BJ (cell line): Measurements from ENCODE around the gene SELENOO. TPM values are rescaled to one million over a fixed set of nuclear protein-coding genes. Genes with fewer than 3 reads are reported as not detected.

Source experiments
- CTCF ChIA-PET: fragments of 350-600 bp; formaldehyde crosslinking; extraction: SDS; loops from one replicate; lab custom pipeline; 2021; ENCODE audit warnings: antibody characterized with exemption, inconsistent platforms; lab: Yijun Ruan, JAX
- POLR2A ChIA-PET: fragments of 300-600 bp; sonication (Branson Sonifier 250); formaldehyde crosslinking; extraction: SDS; loops from one replicate; lab custom pipeline; 2021; ENCODE audit warnings: antibody characterized with exemption; lab: Charles Lee
- DNase-seq: peaks from one replicate; pipeline ENCODE4 v3.0.0-alpha.2; 2011; ENCODE audit warnings: low read depth
- H3K27me3 ChIP-seq: 2 replicates; pipeline ENCODE4 v1.6.0; 2011; ENCODE audit warnings: low read length; ENCODE audit not compliant: control insufficient read depth, insufficient read depth
- H3K36me3 ChIP-seq: 2 replicates; pipeline ENCODE4 v1.5.1; 2011; ENCODE audit warnings: low read length; ENCODE audit not compliant: control insufficient read depth, insufficient read depth
- H3K4me3 ChIP-seq: 2 replicates; pipeline ENCODE4 v1.5.1; 2011; ENCODE audit warnings: low read depth, mild to moderate bottlenecking, control low read depth, low read length
- polyA plus RNA-seq: library from polyadenylated mRNA; depleted of rRNA; stranded (reverse); fragments of >200 nt; gene quantifications from 2 replicates; pipeline ENCODE4 v1.2.3, GENCODE V29; 2011
- TF ChIP-seq, protein P1 (sequence below): IDR thresholded peaks from 2 replicates; pipeline ENCODE4 v1.5.1; 2011; ENCODE audit warnings: low read depth, mild to moderate bottlenecking, control low read depth, inconsistent platforms, low read length, moderate library complexity; ENCODE audit not compliant: insufficient read depth

The SELENOO gene
- polyA plus RNA-seq, 1 experiment, result 16.7 TPM

DNA sequence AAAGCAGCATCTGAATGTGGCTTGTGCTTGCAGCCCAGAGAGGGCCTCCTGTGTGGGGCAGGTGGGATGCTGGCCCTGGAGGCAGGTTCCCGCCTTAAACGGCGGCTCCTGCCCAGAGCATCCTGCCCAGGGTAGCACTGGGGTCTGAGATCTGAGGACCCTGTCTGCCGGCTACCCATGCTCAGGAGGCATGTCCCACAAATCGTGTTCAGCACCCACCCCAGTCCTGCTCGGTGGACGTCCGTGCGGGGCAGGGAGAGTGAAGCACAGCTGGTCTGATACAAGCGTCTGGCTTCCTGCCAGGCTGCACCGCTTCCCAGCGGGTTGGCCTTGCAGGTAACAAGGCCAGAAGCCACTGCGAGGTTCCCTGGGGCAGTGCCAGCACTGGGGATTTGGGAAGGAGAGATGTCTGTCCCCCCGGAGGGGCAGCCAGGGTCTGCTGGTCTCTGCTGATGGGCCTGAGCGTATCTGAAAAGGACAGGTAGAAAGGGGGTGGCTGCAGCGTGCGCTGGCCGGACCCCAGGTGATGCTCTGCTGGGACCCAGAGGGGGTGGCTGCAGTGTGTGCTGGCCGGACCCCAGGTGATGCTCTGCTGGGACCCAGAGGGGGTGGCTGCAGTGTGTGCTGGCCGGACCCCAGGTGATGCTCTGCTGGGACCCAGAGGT lies 11.5 kb upstream of the SELENOO start:
- Histone ChIP-seq H3K4me3 (no peak overlapping the region), H3K27me3 (no peaks in the 10 kb centered on the region), H3K36me3 (peaks cover 16% of the 10 kb centered on the region)
- POLR2A ChIA-PET, result no interaction called here
- TF ChIP-seq, protein P1, sequence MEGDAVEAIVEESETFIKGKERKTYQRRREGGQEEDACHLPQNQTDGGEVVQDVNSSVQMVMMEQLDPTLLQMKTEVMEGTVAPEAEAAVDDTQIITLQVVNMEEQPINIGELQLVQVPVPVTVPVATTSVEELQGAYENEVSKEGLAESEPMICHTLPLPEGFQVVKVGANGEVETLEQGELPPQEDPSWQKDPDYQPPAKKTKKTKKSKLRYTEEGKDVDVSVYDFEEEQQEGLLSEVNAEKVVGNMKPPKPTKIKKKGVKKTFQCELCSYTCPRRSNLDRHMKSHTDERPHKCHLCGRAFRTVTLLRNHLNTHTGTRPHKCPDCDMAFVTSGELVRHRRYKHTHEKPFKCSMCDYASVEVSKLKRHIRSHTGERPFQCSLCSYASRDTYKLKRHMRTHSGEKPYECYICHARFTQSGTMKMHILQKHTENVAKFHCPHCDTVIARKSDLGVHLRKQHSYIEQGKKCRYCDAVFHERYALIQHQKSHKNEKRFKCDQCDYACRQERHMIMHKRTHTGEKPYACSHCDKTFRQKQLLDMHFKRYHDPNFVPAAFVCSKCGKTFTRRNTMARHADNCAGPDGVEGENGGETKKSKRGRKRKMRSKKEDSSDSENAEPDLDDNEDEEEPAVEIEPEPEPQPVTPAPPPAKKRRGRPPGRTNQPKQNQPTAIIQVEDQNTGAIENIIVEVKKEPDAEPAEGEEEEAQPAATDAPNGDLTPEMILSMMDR, result no peak
- CTCF ChIA-PET, result interaction anchor here (0.7 to 1.6 kb wide), 2 partner anchors 17 to 159 kb away, joined by 4 to 5 read pairs; no protein-coding TSS in a partner anchor
- DNase-seq, result no peak

DNA sequence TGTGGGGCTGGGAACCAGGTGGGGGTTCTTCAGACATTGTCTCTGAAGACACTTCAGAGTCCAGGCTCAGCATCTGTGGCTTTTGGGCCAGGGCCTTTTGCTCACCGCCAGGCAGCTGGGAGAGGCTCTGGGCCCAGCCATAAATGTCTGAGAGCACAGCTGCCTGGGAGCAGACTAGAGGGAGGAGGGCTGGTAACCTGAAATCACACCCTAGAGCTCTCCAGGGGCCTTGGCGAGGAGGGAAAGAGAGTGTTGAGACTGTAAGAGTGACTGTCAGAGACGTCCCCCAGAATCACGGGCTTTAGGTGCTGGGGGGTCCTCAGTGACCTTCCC lies 11.0 kb upstream of the SELENOO start:
- CTCF ChIA-PET, result interaction anchor here (0.7 to 1.8 kb wide), 3 partner anchors 17 to 160 kb away, joined by 4 to 5 read pairs (median 5); no protein-coding TSS in a partner anchor
- H3K27me3 ChIP-seq, result no peaks in the 10 kb centered on the region
- no peak for DNase-seq
- POLR2A ChIA-PET, result no interaction called here
- peak overlapping the region; percentile 47; the same call in 1 of the 2 replicates for H3K4me3 ChIP-seq
- TF ChIP-seq, protein P1, result no peak
- H3K36me3 ChIP-seq, result peaks cover 20% of the 10 kb centered on the region

DNA sequence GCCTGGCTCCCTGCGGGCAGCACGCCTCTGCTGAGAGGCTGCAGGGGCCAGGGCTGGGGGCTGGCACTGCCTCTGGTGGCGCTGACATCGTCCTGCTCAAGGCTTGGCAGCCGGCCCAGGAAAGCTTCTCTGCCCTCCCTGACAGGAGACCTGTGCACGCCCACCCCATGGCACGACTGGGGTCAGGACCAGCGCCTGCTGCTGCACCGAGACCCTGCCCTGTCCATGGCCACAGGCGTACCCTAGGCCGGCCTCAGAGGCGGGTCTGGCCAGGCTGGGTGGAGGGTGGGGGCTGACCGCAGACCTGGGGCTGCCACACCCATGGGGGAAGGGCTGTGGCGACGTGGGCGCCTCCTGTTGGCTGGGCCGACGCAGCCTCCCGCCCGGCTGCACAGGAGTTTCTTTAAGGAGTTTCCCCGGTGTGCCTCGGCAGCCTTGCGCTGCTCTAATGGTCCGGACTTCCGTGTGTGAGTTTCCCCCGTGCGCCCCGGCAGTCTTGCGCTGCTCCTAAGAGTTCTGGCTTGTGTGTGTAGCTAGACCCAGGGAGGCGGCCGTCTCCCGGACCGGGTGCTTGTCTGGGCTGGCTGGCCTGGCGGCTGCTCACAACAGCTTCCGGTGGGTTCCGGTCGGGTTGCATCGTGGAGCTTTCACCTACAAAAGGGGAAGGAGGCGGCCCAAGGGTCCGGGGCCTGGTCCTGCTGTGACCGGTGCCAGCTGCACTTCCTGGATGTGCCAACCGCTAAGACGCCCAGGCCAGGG lies 10.4 kb upstream of the SELENOO start:
- Histone ChIP-seq H3K27me3 (no peaks in the 10 kb centered on the region), H3K36me3 (peaks cover 24% of the 10 kb centered on the region), H3K4me3 (peak overlapping the region; percentile 47)
- DNase-seq, result no peak
- POLR2A ChIA-PET, result interaction anchor here (0.5 kb wide), 2 partner anchors 25 to 84 kb away, joined by 8 read pairs; no protein-coding TSS in a partner anchor
- TF ChIP-seq, protein P1, result peak; percentile 74
- CTCF ChIA-PET, result interaction anchor here (0.9 to 1.8 kb wide), 4 partner anchors 13 to 160 kb away, joined by 3 to 5 read pairs (median 4); no protein-coding TSS in a partner anchor

DNA sequence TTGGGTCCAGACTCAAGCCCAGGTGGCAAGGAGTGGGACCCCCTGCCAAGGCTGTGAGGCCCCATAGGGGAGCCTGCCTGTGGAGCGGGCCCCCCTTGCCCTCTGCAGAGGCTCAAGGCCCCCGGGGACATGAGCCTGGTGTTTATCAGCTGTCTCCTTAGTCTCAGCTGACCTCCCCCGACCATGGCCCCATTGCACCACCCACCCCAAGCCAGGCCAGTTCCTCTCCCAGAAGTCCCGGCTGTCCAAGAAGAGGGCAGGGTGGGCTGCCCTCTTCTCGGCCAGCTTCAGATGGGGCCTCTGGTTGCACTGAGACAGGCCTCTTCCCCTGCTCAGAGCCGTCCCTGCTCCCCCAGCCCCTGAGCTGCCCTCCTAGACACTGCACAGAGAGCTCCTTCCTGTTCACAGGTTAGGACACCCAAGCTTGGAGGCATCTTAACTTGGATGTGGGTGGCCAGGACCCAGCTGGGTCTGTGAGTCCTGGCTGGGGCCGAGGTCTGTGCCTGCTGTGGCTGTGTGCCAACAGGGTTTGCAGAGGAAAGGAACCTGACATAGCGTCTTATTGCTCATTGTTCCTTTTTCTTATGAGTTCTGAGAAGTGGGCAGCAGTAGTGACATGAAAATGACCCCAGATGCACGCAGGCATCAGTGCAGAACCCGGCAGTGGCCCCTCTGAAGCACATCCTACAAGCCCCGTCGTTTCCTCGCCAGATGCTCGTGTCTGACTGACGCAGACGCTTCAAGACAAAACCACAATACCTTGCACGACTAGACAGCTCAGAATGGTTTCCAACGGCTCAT lies 9.7 kb upstream of the SELENOO start:
- Histone ChIP-seq H3K4me3 (peak overlapping the region; percentile 47), H3K27me3 (no peaks in the 10 kb centered on the region), H3K36me3 (peaks cover 26% of the 10 kb centered on the region)
- TF ChIP-seq, protein P1, result no peak
- CTCF ChIA-PET, result interaction anchor here (0.7 to 1.8 kb wide), 6 partner anchors 12 to 399 kb away, joined by 3 to 5 read pairs (median 4); no protein-coding TSS in a partner anchor
- no peak for DNase-seq
- POLR2A ChIA-PET, result no interaction called here
